ENCODE results near the gene PITX1.

PITX1 gene

GRCh38 chr5:134982230-134982629 lies 51.8 kb downstream of the PITX1 start:
- in situ Hi-C loops (cut with MboI; ENCODE audit: low sequenced_read_pairs), result no loop called here

- in situ Hi-C loops (cut with MboI; ENCODE audit: low sequenced_read_pairs), result no loop called here
Measured at GRCh38 chr5:134979416-134979815, 54.6 kb downstream of the PITX1 start.
